ENCODE data around the gene AK5.

The AK5 gene

DNA sequence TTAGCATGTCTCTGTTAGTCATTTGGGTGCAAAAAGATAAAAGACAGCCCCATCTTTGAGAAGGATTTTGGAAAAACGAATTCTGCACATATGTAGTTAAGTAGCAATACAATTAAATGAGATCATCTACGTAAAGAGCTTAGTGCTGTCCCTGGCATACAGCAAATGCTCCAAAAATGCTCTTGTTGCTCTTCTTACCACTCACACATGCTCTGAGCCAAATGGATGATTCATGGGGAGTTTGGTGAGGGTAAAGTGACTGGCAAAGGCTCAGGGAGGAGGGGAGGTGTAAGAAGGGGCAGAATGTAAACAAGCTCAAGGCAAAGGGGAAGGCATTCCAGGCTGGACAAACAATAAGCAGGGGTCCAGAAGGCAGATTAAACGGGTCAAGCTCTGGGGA, 191.9 kb downstream of the AK5 start:
- Histone ChIP-seq H3K27ac (ENCODE audit: low read depth, low read length) (no peak overlapping the region), H3K4me3 (ENCODE audit: low read length) (no peak overlapping the region), H3K36me3 (ENCODE audit: control insufficient read depth, insufficient read depth, low read length) (no peaks in the 10 kb centered on the region), H3K27me3 (ENCODE audit: control insufficient read depth, insufficient read depth, low read length) (no peaks in the 10 kb centered on the region), H3K4me1 (ENCODE audit: control insufficient read depth, insufficient read depth, low read length) (no peaks in the 10 kb centered on the region), H3K9ac (ENCODE audit: low read length) (no peak overlapping the region)

DNA sequence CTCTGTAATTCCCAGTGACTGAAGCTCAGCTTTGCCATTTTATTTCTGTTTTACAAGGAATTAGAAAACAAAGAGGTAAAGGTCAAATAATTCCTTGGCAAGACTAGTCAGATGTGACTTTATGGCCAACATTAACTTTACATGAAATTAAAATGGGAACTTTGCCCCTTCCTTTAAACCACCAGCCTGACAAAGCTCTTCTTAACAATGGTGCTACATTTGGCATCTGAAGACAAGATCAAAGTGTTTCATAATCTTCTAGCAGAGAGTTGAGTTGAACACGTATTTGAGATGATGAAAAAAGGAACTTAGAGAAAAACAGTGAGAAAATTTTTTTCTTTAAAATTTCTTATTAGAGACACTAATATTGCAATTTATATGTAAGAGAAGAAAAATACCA, 193.8 kb downstream of the AK5 start:
- Histone ChIP-seq H3K27ac (ENCODE audit: low read depth, low read length) (no peak overlapping the region), H3K36me3 (ENCODE audit: control insufficient read depth, insufficient read depth, low read length) (no peaks in the 10 kb centered on the region), H3K4me3 (ENCODE audit: low read length) (no peak overlapping the region), H3K9ac (ENCODE audit: low read length) (no peak overlapping the region), H3K4me1 (ENCODE audit: control insufficient read depth, insufficient read depth, low read length) (no peaks in the 10 kb centered on the region), H3K27me3 (ENCODE audit: control insufficient read depth, insufficient read depth, low read length) (no peaks in the 10 kb centered on the region)

DNA sequence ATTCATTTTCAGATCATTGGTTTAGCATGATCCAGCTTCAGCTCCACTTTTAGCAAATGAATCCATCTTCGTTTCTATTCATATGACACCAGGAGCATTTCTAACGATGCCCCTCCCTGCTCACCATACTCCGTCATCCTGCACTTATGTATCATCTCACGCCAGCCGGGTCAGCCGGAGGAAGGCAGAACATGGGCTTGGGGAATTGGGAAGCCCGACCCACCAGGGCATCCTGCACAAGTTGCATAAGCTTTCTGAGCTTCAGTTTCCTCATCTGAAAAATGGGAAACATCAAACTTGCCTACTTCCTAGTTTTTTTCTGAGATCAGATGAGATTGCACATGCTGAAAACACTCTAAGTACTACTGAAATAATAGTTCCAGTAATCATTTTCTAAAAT, 194.7 kb downstream of the AK5 start:
- Histone ChIP-seq H3K4me1 (ENCODE audit: control insufficient read depth, insufficient read depth, low read length) (no peaks in the 10 kb centered on the region), H3K9ac (ENCODE audit: low read length) (no peak overlapping the region), H3K27ac (ENCODE audit: low read depth, low read length) (no peak overlapping the region), H3K4me3 (ENCODE audit: low read length) (no peak overlapping the region), H3K27me3 (ENCODE audit: control insufficient read depth, insufficient read depth, low read length) (no peaks in the 10 kb centered on the region), H3K36me3 (ENCODE audit: control insufficient read depth, insufficient read depth, low read length) (no peaks in the 10 kb centered on the region)

DNA sequence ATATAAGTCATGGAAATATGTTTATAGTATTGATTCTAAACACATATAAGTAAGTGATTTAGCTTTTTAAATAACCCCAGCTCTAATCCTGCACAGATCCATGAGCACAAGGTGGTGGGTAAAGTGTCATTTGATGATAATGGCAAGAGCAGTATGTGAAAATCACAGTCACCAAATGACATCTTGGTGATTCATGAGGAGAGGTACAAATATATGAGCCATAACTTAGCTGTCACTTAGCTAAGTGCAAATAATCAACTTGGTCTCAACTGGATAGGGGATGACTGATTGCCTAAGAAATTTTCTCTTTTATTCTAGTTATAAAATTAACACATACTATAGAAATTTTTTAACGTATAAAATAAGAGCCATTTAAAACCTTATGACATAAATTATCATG, 202.5 kb downstream of the AK5 start:
- no peak overlapping the region for H3K9ac ChIP-seq (ENCODE audit: low read length)
- H3K27ac ChIP-seq (ENCODE audit: low read depth, low read length), result no peak overlapping the region
- H3K4me1 ChIP-seq (ENCODE audit: control insufficient read depth, insufficient read depth, low read length), result no peaks in the 10 kb centered on the region
- no peaks in the 10 kb centered on the region for H3K27me3 ChIP-seq (ENCODE audit: control insufficient read depth, insufficient read depth, low read length)
- H3K36me3 ChIP-seq (ENCODE audit: control insufficient read depth, insufficient read depth, low read length), result no peaks in the 10 kb centered on the region
- H3K4me3 ChIP-seq (ENCODE audit: low read length), result no peak overlapping the region

DNA sequence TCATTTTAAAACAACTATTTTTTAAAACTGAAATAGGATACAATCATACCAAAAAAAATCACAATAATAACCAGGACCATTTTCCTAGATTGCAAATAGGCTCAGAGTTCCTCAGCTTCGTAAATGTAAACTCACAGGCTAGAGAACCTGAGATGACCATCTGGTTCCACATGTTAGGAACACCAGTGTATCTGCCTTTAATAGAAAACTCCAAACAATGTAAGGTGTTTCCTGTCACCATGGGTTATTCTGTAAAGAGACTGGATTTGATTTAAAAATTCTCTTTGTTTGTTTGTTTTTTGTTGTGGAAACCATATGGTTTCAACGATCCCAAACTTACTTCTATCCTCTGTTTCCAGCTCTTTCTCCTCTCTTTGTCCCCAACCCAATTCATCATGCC, 203.1 kb downstream of the AK5 start:
- H3K4me1 ChIP-seq (ENCODE audit: control insufficient read depth, insufficient read depth, low read length), result no peaks in the 10 kb centered on the region

DNA sequence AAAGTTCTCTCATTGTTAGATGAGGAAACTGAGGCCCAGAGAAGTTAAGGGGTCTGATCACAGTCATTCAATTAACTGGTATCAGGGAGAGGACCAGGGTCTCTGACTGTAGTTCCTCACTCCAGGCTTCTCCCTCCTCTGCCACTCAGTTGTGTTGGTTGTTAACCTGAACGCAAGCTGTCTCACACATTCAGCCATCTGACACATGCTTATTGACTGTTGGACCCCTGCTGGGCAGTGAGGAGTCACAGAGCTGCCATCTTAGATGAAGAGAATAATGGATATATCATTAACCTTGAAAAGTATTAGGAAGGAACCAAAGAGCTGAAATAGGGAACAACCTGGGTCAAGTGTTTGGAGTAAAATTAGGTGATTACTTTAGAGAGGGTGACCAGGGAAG, 205.8 kb downstream of the AK5 start:
- Histone ChIP-seq H3K4me1 (ENCODE audit: control insufficient read depth, insufficient read depth, low read length) (no peaks in the 10 kb centered on the region), H3K9ac (ENCODE audit: low read length) (no peak overlapping the region), H3K36me3 (ENCODE audit: control insufficient read depth, insufficient read depth, low read length) (no peaks in the 10 kb centered on the region), H3K4me3 (ENCODE audit: low read length) (no peak overlapping the region), H3K27ac (ENCODE audit: low read depth, low read length) (no peak overlapping the region), H3K27me3 (ENCODE audit: control insufficient read depth, insufficient read depth, low read length) (no peaks in the 10 kb centered on the region)

More for the DNA sequence above, 203.1 kb downstream of the AK5 start:
- Histone ChIP-seq H3K4me3 (ENCODE audit: low read length) (no peak overlapping the region), H3K9ac (ENCODE audit: low read length) (no peak overlapping the region), H3K36me3 (ENCODE audit: control insufficient read depth, insufficient read depth, low read length) (no peaks in the 10 kb centered on the region), H3K27ac (ENCODE audit: low read depth, low read length) (no peak overlapping the region), H3K27me3 (ENCODE audit: control insufficient read depth, insufficient read depth, low read length) (no peaks in the 10 kb centered on the region)

DNA sequence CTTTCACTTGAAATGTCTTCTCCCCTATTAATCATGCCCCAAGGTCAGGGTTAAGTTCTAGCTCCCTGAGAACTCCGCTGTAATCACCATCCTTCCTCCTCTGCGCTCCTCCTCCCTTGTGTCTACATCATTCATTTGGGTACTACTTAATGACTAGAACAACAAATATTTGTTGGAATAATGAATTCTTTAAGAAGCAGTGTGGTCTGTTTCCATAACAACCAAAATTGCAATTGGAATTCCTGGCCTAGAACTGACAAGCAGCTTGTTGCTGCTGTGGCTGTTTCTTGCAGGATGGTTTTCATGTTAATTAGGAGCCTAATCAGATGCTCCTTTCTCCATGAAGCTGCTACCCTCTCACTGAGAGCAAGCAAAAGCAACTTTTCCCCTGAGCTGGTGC, 208.1 kb downstream of the AK5 start:
- Histone ChIP-seq H3K4me3 (ENCODE audit: low read length) (no peak overlapping the region), H3K4me1 (ENCODE audit: control insufficient read depth, insufficient read depth, low read length) (no peaks in the 10 kb centered on the region), H3K27ac (ENCODE audit: low read depth, low read length) (no peak overlapping the region), H3K9ac (ENCODE audit: low read length) (no peak overlapping the region), H3K27me3 (ENCODE audit: control insufficient read depth, insufficient read depth, low read length) (no peaks in the 10 kb centered on the region), H3K36me3 (ENCODE audit: control insufficient read depth, insufficient read depth, low read length) (no peaks in the 10 kb centered on the region)

DNA sequence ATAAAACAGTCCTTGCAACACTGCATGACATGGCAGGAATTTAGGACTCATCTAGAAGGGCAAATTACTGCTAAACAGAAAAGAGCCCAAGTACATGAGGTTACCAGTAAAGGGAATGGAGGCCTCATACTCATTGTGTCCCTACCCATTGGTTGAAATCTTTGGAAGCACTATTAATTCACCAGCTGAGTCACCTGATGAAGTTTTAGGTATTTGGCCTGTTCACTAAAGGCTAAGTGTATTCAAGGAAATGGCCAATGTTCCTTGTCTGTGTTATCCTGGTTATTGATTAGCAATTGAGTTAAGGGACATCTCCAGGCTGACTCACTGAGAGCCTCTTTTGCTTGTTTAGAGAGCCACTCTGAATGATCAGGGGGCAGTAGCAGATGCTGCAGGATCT, 212.2 kb downstream of the AK5 start:
- Histone ChIP-seq H3K27ac (ENCODE audit: low read depth, low read length) (no peak overlapping the region), H3K9ac (ENCODE audit: low read length) (no peak overlapping the region), H3K4me1 (ENCODE audit: control insufficient read depth, insufficient read depth, low read length) (no peaks in the 10 kb centered on the region), H3K36me3 (ENCODE audit: control insufficient read depth, insufficient read depth, low read length) (no peaks in the 10 kb centered on the region), H3K27me3 (ENCODE audit: control insufficient read depth, insufficient read depth, low read length) (no peaks in the 10 kb centered on the region), H3K4me3 (ENCODE audit: low read length) (no peak overlapping the region)

DNA sequence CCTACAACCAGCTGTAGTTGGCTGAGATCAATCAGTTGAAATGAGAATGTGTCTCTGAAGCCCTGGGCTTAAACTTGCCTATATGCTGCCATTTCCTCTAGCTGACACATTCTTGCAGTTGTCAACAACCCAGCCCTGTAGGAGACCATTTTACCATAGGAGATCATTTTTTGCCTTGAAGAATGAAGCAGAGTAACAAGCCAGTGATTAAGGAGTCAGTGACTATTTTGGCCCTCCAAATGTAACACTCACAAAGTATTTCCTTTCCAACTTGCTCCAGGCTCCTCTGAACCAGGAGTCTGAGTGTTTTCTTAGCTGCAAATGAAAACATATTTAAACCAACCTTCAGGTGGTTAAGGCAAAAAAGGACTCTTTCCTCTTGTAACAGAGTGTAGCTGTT, 217.1 kb downstream of the AK5 start:
- no peak overlapping the region for H3K9ac ChIP-seq (ENCODE audit: low read length)

DNA sequence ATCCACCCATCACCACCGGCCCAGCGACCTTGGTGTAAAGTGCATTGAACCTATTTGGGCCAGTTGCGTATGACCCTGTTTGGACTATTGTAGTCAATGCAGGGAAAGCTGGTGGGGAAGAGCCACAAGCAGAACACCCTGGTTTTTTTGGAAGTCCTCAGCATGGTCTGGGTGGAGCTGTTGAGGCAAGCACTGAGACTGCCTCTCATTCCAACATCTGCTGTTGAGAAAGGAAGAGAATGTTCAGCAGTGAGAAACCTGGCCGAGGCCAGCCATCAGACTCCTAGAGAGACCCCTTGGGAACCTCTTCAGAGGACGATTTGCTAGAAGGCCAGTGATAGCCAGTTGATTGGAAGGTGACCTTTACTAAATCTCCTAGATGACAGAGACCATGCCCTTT, 217.6 kb downstream of the AK5 start:
- no peak overlapping the region for H3K27ac ChIP-seq (ENCODE audit: low read depth, low read length)
- H3K4me1 ChIP-seq (ENCODE audit: control insufficient read depth, insufficient read depth, low read length), result no peaks in the 10 kb centered on the region
- H3K36me3 ChIP-seq (ENCODE audit: control insufficient read depth, insufficient read depth, low read length), result no peaks in the 10 kb centered on the region

More for the DNA sequence above, 217.1 kb downstream of the AK5 start:
- Histone ChIP-seq H3K27ac (ENCODE audit: low read depth, low read length) (no peak overlapping the region), H3K36me3 (ENCODE audit: control insufficient read depth, insufficient read depth, low read length) (no peaks in the 10 kb centered on the region), H3K4me1 (ENCODE audit: control insufficient read depth, insufficient read depth, low read length) (no peaks in the 10 kb centered on the region), H3K27me3 (ENCODE audit: control insufficient read depth, insufficient read depth, low read length) (no peaks in the 10 kb centered on the region), H3K4me3 (ENCODE audit: low read length) (no peak overlapping the region)

DNA sequence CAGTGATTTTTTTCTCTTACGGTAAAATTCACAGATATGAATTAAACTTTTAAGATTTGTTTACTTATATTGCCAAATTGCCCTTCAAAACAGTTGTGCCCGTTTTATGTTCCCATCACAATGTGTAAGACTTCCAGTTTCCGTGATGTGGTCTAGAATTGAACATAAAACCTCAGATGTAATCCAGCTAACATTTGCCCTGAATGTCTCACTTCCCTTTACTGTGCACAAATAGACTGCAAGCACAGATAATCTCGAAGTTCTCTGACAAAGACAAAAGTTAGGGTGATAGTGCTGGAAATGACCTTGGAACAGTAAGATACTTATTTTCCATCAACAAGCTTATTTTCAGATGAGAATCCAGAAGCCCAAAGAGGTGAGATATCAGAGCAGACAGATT, 223.2 kb downstream of the AK5 start:
- Histone ChIP-seq H3K4me3 (ENCODE audit: low read length) (no peak overlapping the region), H3K36me3 (ENCODE audit: control insufficient read depth, insufficient read depth, low read length) (no peaks in the 10 kb centered on the region), H3K9ac (ENCODE audit: low read length) (no peak overlapping the region), H3K27ac (ENCODE audit: low read depth, low read length) (no peak overlapping the region), H3K4me1 (ENCODE audit: control insufficient read depth, insufficient read depth, low read length) (no peaks in the 10 kb centered on the region), H3K27me3 (ENCODE audit: control insufficient read depth, insufficient read depth, low read length) (no peaks in the 10 kb centered on the region)

More for the DNA sequence above, 217.6 kb downstream of the AK5 start:
- H3K27me3 ChIP-seq (ENCODE audit: control insufficient read depth, insufficient read depth, low read length), result no peaks in the 10 kb centered on the region
- H3K9ac ChIP-seq (ENCODE audit: low read length), result no peak overlapping the region
- no peak overlapping the region for H3K4me3 ChIP-seq (ENCODE audit: low read length)

DNA sequence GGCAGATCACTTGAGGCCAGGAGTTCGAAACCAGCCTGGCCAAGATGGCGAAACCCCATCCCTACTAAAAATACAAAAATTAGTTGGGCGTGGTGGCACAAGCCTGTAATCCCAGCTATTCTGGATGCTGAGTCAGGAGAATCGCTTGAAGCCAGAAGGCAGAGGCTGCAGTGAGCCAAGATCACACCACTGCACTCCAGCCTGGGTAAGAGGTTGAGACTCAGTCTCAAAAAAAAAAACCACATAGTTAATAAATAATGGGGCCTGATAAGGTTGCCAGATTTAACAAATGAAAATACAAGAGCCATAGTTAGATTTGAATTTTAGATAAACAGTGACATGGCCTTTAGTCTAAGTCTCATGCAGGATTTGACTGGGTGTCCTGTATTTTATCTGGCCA, 225.0 kb downstream of the AK5 start:
- Histone ChIP-seq H3K4me3 (ENCODE audit: low read length) (no peak overlapping the region), H3K36me3 (ENCODE audit: control insufficient read depth, insufficient read depth, low read length) (no peaks in the 10 kb centered on the region), H3K27me3 (ENCODE audit: control insufficient read depth, insufficient read depth, low read length) (no peaks in the 10 kb centered on the region), H3K27ac (ENCODE audit: low read depth, low read length) (no peak overlapping the region), H3K9ac (ENCODE audit: low read length) (no peak overlapping the region), H3K4me1 (ENCODE audit: control insufficient read depth, insufficient read depth, low read length) (no peaks in the 10 kb centered on the region)

DNA sequence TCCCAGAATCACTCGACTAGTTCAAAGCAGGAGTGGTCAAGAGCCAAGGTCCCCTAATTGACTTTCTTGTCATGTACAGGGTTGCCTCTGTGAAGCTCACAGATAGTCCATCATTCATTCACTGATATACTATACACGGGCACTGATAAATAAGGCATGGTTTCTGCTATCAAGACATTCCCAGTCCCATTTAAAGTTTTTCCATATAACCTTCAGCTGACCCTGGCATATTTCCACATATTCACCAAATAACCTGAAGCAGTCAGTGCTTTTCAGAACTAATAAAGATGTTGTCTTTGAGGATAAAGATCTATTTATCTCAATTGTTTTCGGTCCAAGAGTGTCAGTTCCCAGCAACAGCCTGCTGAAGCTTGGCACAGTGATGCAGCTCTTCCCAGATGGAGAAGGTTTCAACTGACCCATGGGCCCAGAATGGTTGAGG, 227.3 kb downstream of the AK5 start:
- Histone ChIP-seq H3K27ac (ENCODE audit: low read depth, low read length) (no peak overlapping the region), H3K36me3 (ENCODE audit: control insufficient read depth, insufficient read depth, low read length) (no peaks in the 10 kb centered on the region), H3K27me3 (ENCODE audit: control insufficient read depth, insufficient read depth, low read length) (no peaks in the 10 kb centered on the region), H3K4me3 (ENCODE audit: low read length) (no peak overlapping the region), H3K4me1 (ENCODE audit: control insufficient read depth, insufficient read depth, low read length) (no peaks in the 10 kb centered on the region), H3K9ac (ENCODE audit: low read length) (no peak overlapping the region)
